HG03575 (cell line): ENCODE measurements around the gene PRPH.

ENCODE experiments used
- ATAC-seq: cut with Tn5 transposase; IDR thresholded peaks from one replicate; pipeline ENCODE4 v1.9.1; 2021; ENCODE audit not compliant: unreplicated experiment, insufficient number of reproducible peaks, low FRiP score; ENCODE audit errors: extremely low read depth

The PRPH gene

GRCh38 chr12:49340971-49341776 lies 46.2 kb downstream of the PRPH start:
- ATAC-seq: no peak

DNA sequence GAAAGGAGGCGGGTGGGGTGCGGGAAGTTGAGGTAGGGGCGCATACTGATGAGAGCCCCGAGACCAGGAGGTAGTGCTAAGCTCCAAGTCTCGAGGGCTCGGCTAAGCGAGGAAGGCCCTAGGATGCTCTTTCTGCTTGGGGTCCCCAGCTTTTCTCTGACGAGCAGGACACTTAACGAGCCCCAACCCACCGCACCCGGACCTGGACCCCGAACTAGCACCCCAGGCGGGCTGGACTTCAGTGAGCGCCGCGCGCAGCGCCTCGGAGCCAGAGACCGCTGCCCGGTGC lies 46.8 kb downstream of the PRPH start:
- ATAC-seq: no peak

DNA sequence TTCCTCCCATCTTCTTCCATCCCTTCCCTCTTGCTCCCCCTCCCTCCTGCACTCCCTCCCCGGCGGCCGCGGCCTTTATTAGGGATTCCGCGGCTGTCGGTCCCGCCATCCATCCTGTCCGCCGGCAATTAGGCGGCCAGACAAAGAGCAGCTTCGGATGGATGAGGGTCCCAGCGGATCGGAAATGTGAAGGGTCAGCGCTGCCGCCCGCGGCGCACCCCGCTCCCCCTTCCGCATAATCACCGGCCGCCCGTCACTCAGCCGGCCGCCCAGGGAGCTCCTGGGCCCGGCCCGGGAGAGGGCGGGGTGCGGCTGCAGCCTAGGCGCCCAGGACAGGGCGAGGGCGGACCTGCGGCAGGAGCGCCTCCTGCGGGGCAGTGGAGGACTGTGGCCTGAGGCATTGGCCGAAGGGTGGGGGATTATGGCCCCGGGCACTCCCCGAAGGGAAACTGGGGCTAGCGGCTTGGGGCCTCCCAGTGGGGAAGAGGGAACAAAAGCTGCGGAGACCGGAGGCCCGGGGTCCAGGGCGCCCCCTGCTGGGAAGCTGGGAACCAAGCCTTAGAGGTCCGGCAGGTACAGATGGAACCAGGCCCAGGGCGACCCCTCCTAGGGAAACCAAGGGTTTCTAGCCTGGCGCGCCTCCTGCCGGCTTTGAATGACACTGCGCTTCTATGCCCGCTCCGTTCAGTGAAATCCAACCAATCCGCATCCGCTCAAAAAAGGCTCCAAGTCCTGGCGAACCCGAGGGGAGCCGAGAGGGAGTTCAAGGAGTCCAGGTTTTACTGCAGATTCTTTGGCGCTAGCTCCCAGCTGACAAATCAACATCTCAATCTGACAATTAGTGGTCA lies 47.3 kb downstream of the PRPH start:
- no peak for ATAC-seq

DNA sequence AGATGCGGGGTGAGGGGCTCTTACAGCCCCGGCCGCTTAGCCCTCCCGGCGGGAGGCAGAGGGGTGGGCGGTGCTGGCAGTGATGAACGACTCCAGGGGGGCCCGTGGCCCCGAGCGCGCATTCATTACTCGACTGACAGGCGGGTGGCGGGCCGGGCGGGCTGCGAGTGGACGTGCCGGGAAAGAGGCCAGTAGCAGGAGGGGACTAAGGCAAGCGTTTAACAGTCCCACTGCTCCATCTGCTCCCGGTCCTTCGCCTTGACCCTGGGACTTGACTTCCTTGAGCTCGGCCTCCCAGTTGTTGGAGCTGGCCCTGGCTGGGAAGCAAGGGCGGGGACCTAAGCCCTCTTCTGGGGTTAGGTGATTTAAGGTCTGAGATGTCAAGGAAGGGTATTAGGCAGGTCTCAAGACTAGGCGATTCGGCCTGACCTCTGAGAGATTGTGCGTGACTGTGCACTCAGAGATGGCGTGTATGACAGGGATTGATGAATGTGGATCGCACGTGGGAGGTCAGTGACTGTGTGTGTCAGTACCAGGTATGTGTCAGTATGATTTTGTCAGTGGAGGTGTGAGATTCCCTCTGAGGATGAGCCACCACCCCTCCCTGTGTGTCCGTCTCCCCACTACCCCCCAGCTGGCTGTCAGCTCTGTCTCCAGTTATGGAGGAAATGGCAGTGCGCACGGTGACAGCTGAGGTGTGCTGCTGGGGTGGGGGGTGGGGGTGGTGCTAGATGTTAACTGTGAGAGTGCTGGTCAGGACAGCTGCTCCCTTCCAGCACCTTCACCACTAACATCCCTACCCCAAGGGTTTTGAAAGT lies 48.2 kb downstream of the PRPH start:
- ATAC-seq: no peak

GRCh38 chr12:49344486-49345050 lies 49.6 kb downstream of the PRPH start:
- no peak for ATAC-seq

- ATAC-seq: no peak
Observed at GRCh38 chr12:49345051-49345824, 50.3 kb downstream of the PRPH start.

DNA sequence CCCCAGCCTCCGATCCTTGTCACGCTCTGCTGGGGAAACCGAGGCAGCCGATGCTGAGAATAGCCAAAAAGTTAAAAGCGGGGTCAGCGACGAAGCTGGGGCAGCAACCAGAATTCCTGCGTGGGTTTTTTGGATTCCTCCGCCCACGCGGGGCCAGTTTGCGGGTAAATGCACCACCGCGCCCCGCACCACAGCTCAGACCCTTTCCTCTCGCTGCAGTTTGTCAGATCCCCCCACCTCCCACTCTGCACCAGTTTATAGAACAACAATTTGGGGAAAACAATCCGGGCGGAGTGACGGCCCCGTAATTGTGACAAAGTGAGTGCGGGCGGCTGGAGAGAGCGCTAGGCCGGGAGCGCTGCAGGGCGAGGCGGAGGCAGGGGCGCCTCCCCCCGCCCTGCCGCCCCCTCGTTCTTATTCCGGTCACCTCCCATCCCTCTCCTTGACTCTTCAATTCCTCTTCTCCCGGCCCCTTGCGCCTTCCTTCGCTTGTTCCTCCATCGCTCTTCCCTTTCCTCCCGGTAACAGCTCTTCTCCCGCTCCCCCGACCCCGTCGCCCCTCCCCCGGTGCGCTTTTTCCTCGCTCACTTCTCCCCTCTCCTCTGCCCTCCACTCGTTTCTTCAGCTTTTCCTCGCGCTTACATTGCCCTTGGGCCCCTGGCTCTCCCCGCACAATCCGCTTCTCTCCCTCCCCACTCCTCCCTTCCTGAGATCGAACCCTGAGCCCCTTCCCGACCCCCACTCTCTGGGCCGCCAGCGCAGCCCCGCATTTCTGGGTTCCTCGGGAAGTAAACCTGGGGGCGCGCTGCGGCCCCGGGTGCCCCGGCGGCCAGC lies 51.1 kb downstream of the PRPH start:
- ATAC-seq: no peak

DNA sequence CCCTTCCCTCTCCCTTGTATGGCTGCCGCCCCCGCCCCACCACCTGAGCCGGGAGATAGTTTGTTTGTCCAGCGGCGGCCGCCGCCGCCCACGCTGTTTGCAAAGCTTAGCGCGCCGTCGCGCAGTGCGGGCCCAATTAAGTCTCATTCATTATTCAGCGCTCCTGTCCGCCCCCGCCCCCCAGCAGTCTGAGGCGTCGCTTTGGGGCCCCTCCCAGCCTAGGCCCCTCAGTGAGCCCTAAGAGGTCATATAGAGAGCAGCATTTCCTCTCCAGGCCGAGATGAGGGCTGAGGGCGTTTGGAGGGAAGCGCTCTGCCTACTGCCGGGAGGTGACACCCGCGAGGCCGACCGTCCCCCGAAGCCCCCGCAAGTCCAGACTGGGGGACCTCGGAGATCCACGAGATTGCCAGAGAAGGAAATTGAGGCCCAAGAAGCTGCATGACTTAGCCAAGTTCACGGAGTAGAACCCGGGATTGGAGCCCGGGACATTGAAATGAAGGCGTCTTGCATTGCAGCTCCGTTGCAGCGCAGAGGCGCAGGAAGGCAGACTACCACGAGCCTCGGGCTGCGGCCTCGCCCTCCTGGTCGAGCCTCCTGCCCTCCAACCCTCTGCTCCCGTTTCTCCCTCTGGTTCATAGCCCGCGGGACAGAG lies 51.8 kb downstream of the PRPH start, which contains the start of gene DNAJC22:
Gene DNAJC22, plus strand, starts transcription at position 230 of the 652 bp plus-strand sequence. CDS start 1,985 bp downstream, outside the sequence.
- ATAC-seq: no peak

DNA sequence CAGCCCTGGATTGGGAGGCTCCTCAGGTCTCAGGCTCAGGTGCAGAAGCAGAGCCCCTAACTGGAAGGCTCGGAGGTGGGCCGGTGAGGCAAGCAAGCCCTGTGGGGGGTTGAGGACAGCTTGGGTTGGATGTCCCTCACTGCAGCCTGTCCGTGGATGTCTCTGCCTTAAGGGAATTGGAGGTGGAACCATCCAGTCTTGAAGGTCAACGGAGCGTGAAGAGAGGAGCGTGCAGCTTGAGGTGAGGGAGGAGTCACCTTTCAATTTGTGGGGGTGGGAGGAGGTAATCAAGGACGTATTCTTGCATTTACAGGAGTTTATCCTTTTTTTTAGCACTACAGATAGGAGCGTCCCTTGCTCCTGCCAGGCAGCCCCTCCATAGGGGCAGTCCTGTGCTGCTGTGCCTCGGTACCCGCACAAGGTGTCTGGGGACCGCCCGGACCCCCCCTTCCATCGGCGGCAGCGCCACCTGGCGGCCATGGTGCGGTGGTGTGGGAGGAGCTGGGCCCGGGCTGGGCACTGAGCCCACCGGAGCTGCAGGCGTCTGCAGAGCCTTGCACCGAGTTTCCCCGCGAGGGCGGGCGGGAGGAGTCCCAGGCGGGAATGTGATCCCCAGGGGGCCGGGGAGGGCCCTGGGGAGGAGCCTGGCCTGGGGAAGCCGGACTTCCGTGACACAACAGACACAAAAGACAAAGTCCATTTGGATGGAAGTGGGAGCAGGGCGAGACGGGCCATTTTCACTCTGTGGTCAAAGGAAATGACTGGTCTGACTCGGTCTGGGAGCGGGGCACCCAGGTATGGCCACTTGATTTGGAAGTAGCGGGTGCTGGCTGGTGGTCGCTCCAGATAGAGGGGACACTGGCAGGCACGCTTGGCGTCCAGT lies 52.6 kb downstream of the PRPH start:
- ATAC-seq: no peak
